Loucy (cell line): ENCODE results near the gene OR2L8.

ENCODE experiments used
- H2AFZ ChIP-seq: fragments of 200-600 bp; sonication (generic); 2 replicates; pipeline ENCODE4 v1.6.0; 2016; ENCODE audit warnings: antibody characterized with exemption, mild to moderate bottlenecking, low read length, moderate library complexity
- H3F3A ChIP-seq: fragments of 200-600 bp; 2 replicates; pipeline ENCODE4 v1.6.0; 2016; ENCODE audit warnings: antibody characterized with exemption, low read depth, mild to moderate bottlenecking
- H3K27me3 ChIP-seq: fragments of 200-600 bp; sonication (generic); 2 replicates; pipeline ENCODE4 v1.6.1; 2014; ENCODE audit warnings: low read length, mild to moderate bottlenecking; ENCODE audit not compliant: insufficient read depth, poor library complexity, severe bottlenecking
- H3K36me3 ChIP-seq: fragments of 200-600 bp; sonication (generic); 2 replicates; pipeline ENCODE4 v1.6.1; 2016; ENCODE audit warnings: low read length; ENCODE audit not compliant: insufficient read depth
- H3K4me1 ChIP-seq: fragments of 200-600 bp; sonication (generic); 2 replicates; pipeline ENCODE4 v1.5.1; 2014; ENCODE audit warnings: low read length, mild to moderate bottlenecking; ENCODE audit not compliant: insufficient read depth, poor library complexity, severe bottlenecking
- H3K4me2 ChIP-seq: fragments of 200-600 bp; sonication (generic); 2 replicates; pipeline ENCODE4 v1.6.0; 2014; ENCODE audit warnings: antibody characterized with exemption, low read length, low read depth, mild to moderate bottlenecking; ENCODE audit not compliant: poor library complexity, severe bottlenecking
- H3K4me3 ChIP-seq: fragments of 200-600 bp; sonication (generic); 2 replicates; pipeline ENCODE4 v1.5.1; 2014; ENCODE audit warnings: low read length, mild to moderate bottlenecking, mixed read lengths; ENCODE audit not compliant: poor library complexity, severe bottlenecking
- H3K79me2 ChIP-seq: fragments of 200-600 bp; sonication (generic); 2 replicates; pipeline ENCODE4 v1.6.1; 2014; ENCODE audit warnings: low read length; ENCODE audit not compliant: insufficient read depth
- H3K9ac ChIP-seq: fragments of 200-600 bp; sonication (generic); 2 replicates; pipeline ENCODE4 v1.6.0; 2014; ENCODE audit warnings: mild to moderate bottlenecking, low read depth, low read length, moderate library complexity; ENCODE audit not compliant: poor library complexity, severe bottlenecking
- H3K9me2 ChIP-seq: fragments of 200-600 bp; sonication (generic); replicated peaks from 2 replicates; pipeline ENCODE4 v1.6.1; 2016; ENCODE audit warnings: low read depth, low read length, mixed read lengths
- H3K9me3 ChIP-seq: fragments of 200-600 bp; sonication (generic); 2 replicates; pipeline ENCODE4 v1.6.1; 2014; ENCODE audit warnings: mild to moderate bottlenecking, antibody characterized with exemption, low read length, low read depth; ENCODE audit not compliant: insufficient read depth
- H4K20me1 ChIP-seq: fragments of 200-600 bp; sonication (generic); 2 replicates; pipeline ENCODE4 v1.6.0; 2014; ENCODE audit warnings: antibody characterized with exemption, low read length, mild to moderate bottlenecking; ENCODE audit not compliant: insufficient read depth, poor library complexity, severe bottlenecking
- CTCF ChIP-seq: fragments of 200-600 bp; sonication (generic); conservative IDR thresholded peaks from 2 replicates; pipeline ENCODE4 v1.5.1; 2014; ENCODE audit warnings: mild to moderate bottlenecking, antibody characterized with exemption, low read length
- EZH2phosphoT487 ChIP-seq: fragments of 200-600 bp; IDR thresholded peaks from 2 replicates; pipeline ENCODE4 v1.6.1; 2018; ENCODE audit warnings: antibody characterized with exemption, mild to moderate bottlenecking, moderate library complexity, borderline replicate concordance

The OR2L8 gene

DNA sequence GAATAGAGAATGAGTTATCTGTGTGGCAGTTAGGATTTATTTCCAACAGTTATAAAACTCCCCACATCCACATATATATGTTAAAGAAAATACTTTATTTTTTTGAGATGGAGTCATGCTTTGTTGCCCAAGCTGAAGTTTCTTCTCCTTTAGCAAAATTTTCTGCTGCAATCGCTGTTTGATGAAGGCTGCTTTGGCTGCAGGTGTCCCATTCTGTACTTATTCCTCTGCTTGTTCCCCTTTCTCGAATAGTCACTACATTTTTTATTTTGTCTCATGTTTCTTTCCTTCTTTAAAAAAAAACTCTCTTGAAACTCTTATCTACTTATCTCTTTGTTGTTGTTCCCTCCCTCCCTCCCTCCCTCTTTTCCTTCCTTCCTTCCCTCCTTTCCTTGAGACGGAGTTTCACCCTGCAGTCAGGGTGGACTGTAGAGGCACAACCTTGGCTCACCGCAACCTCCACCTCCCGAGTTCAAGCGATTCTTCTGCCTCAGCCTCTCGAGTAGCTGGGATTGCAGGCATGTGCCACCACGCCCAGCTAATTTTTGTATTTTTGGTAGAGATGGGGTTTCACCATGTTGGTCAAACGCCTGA, 42.7 kb upstream of the OR2L8 start:
- TF ChIP-seq EZH2phosphoT487 (no peak), CTCF (no peak)
- no peaks in the 10 kb centered on the region for H3F3A ChIP-seq
- no peaks in the 10 kb centered on the region for H3K9me3 ChIP-seq
- no peaks in the 10 kb centered on the region for H4K20me1 ChIP-seq
- no peaks in the 10 kb centered on the region for H3K27me3 ChIP-seq
- no peaks in the 10 kb centered on the region for H3K36me3 ChIP-seq
- no peak overlapping the region for H3K9ac ChIP-seq
- peaks cover 3% of the 10 kb centered on the region for H3K4me1 ChIP-seq
- no peaks in the 10 kb centered on the region for H3K9me2 ChIP-seq
- H3K79me2 ChIP-seq, result no peaks in the 10 kb centered on the region
- peak overlapping the region; percentile 57 for H3K4me3 ChIP-seq
- peak overlapping the region; percentile 50; the same call in 1 of the 2 replicates for H2AFZ ChIP-seq
- peak overlapping the region; percentile 54 for H3K4me2 ChIP-seq

DNA sequence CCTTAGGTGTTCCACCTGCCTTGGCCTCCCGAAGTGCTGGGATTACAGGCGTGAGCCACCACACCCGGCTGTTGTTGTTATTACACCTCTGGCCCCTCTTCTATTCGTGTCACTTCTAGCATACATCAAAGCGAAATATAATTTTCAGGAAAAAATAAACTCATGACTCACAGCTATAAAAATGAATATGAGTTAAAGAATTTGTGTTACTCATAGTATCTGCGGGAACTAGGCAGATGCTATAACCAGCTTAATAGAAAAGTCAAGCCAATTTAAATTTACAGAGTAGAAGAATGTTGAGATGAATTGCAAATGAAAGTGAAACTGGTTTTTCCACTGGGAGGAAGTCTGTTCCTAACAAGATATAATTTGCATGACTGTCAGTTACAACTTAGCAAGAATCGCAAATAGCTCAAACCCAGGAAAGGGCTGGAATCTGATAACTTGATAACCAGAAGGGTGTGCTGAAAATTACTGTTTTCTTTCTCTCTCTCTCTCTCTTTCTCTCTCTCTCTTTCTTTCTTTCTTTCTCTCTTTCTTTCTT, 42.1 kb upstream of the OR2L8 start:
- Histone ChIP-seq H3K36me3 (no peaks in the 10 kb centered on the region), H3K4me3 (peak overlapping the region; percentile 57), H3F3A (no peaks in the 10 kb centered on the region), H3K9me3 (no peaks in the 10 kb centered on the region), H3K9me2 (no peaks in the 10 kb centered on the region), H3K4me2 (peak overlapping the region; percentile 54), H4K20me1 (no peaks in the 10 kb centered on the region), H3K79me2 (no peaks in the 10 kb centered on the region), H3K27me3 (no peaks in the 10 kb centered on the region), H3K4me1 (peaks cover 3% of the 10 kb centered on the region), H2AFZ (peak overlapping the region; percentile 50), H3K9ac (peak overlapping the region; percentile 32)
- no peak for TF ChIP-seq CTCF
- no peak for TF ChIP-seq EZH2phosphoT487

- no peak overlapping the region for H2AFZ ChIP-seq
- H3K9me3 ChIP-seq, result no peaks in the 10 kb centered on the region
- H3K9me2 ChIP-seq, result no peaks in the 10 kb centered on the region
- H3K4me1 ChIP-seq, result peaks cover 3% of the 10 kb centered on the region
- H3F3A ChIP-seq, result no peaks in the 10 kb centered on the region
- H4K20me1 ChIP-seq, result no peaks in the 10 kb centered on the region
- H3K27me3 ChIP-seq, result no peaks in the 10 kb centered on the region
- H3K79me2 ChIP-seq, result no peaks in the 10 kb centered on the region
- H3K9ac ChIP-seq, result no peak overlapping the region
- TF ChIP-seq EZH2phosphoT487 (no peak), CTCF (no peak)
- H3K4me3 ChIP-seq, result no peak overlapping the region
- H3K36me3 ChIP-seq, result no peaks in the 10 kb centered on the region
- H3K4me2 ChIP-seq, result no peak overlapping the region
Observed at GRCh38 chr1:247908766-247909165, 39.9 kb upstream of the OR2L8 start.
